H9 (cell line): ENCODE data around the gene LPO. TPM values are rescaled to one million over a fixed set of nuclear protein-coding genes. Genes with fewer than 3 reads are reported as not detected.

Experiments
- DNase-seq: peaks from one replicate; pipeline ENCODE4 v3.0.0-alpha.2; 2017
- H2AFZ ChIP-seq: one replicate; pipeline ENCODE4 v1.6.1; 2013; ENCODE audit warnings: mild to moderate bottlenecking, low read length, control low read depth, moderate library complexity
- H2AK5ac ChIP-seq: 2 replicates; pipeline ENCODE4 v1.6.1; 2013; ENCODE audit warnings: low read length, control low read depth, mixed read lengths; ENCODE audit not compliant: insufficient read length
- H2BK120ac ChIP-seq: one replicate; pipeline ENCODE4 v1.6.1; 2013; ENCODE audit warnings: low read depth, mild to moderate bottlenecking, low read length, control low read depth, inconsistent platforms; ENCODE audit not compliant: poor library complexity, severe bottlenecking
- H2BK12ac ChIP-seq: 2 replicates; pipeline ENCODE4 v1.6.1; 2013; ENCODE audit warnings: low read length, control low read depth, mixed read lengths, low read depth; ENCODE audit not compliant: insufficient read length
- H2BK15ac ChIP-seq: 2 replicates; pipeline ENCODE4 v1.6.1; 2013; ENCODE audit warnings: low read depth, low read length, control low read depth
- H2BK20ac ChIP-seq: one replicate; pipeline ENCODE4 v1.6.1; 2013; ENCODE audit warnings: low read depth, mild to moderate bottlenecking, low read length, control low read depth, inconsistent platforms; ENCODE audit not compliant: poor library complexity, severe bottlenecking
- H2BK5ac ChIP-seq: 2 replicates; pipeline ENCODE4 v1.6.1; 2013; ENCODE audit warnings: low read length, control low read depth, mixed read lengths; ENCODE audit not compliant: insufficient read length
- H3K14ac ChIP-seq: 2 replicates; pipeline ENCODE4 v1.6.1; 2013; ENCODE audit warnings: low read length, control low read depth; ENCODE audit not compliant: insufficient read depth
- H3K18ac ChIP-seq: 2 replicates; pipeline ENCODE4 v1.6.1; 2013; ENCODE audit warnings: low read depth, mild to moderate bottlenecking, mixed read lengths, low read length, control low read depth; ENCODE audit not compliant: insufficient read length
- H3K23ac ChIP-seq: 2 replicates; pipeline ENCODE4 v1.6.1; 2013; ENCODE audit warnings: low read length, control low read depth, mixed read lengths, low read depth; ENCODE audit not compliant: insufficient read length
- H3K23me2 ChIP-seq: 2 replicates; pipeline ENCODE4 v1.6.1; 2013; ENCODE audit warnings: low read depth, mild to moderate bottlenecking, mixed read lengths, low read length, control low read depth; ENCODE audit not compliant: insufficient read length, poor library complexity, severe bottlenecking
- H3K27ac ChIP-seq: 2 replicates; pipeline ENCODE4 v1.5.1; 2013; ENCODE audit warnings: low read length, control low read depth, mixed read lengths, low read depth; ENCODE audit not compliant: insufficient read length
- H3K27me3 ChIP-seq: 2 replicates; pipeline ENCODE4 v1.6.1; 2013; ENCODE audit warnings: low read length, control low read depth, inconsistent platforms; ENCODE audit not compliant: insufficient read depth
- H3K4ac ChIP-seq: 2 replicates; pipeline ENCODE4 v1.6.1; 2013; ENCODE audit warnings: low read depth, mild to moderate bottlenecking, control low read depth, inconsistent platforms, low read length, moderate library complexity
- H3K4me1 ChIP-seq: 2 replicates; pipeline ENCODE4 v1.6.1; 2013; ENCODE audit warnings: low read length, control low read depth, inconsistent platforms; ENCODE audit not compliant: insufficient read depth
- H3K4me2 ChIP-seq: 2 replicates; pipeline ENCODE4 v1.6.1; 2013; ENCODE audit warnings: low read length, control low read depth, mixed read lengths; ENCODE audit not compliant: insufficient read length, insufficient read depth
- H3K56ac ChIP-seq: 2 replicates; pipeline ENCODE4 v1.6.1; 2013; ENCODE audit warnings: low read depth, mild to moderate bottlenecking, mixed read lengths, low read length, control low read depth; ENCODE audit not compliant: insufficient read length
- H3K79me1 ChIP-seq: 2 replicates; pipeline ENCODE4 v1.6.1; 2013; ENCODE audit warnings: low read depth, mild to moderate bottlenecking, moderate library complexity, low read length, control low read depth, inconsistent platforms; ENCODE audit not compliant: insufficient read depth, poor library complexity, severe bottlenecking
- H3K79me2 ChIP-seq: 2 replicates; pipeline ENCODE4 v1.6.1; 2013; ENCODE audit warnings: low read length, control low read depth, inconsistent platforms; ENCODE audit not compliant: insufficient read depth
- H3K9ac ChIP-seq: 2 replicates; pipeline ENCODE4 v1.6.1; 2013; ENCODE audit warnings: low read length, control low read depth, mixed read lengths; ENCODE audit not compliant: insufficient read length; ENCODE audit errors: extremely low read depth
- H3K9me3 ChIP-seq: one replicate; pipeline ENCODE4 v1.6.1; 2013; ENCODE audit warnings: low read depth, low read length, inconsistent platforms; ENCODE audit not compliant: control insufficient read depth
- H3T11ph ChIP-seq: one replicate; pipeline ENCODE4 v1.6.1; 2013; ENCODE audit warnings: mild to moderate bottlenecking, low read length, control low read depth, inconsistent platforms
- H4K20me1 ChIP-seq: one replicate; pipeline ENCODE4 v1.6.1; 2013; ENCODE audit not compliant: control insufficient read depth, insufficient read length, insufficient read depth
- H4K5ac ChIP-seq: 2 replicates; pipeline ENCODE4 v1.6.1; 2013; ENCODE audit warnings: low read depth, mild to moderate bottlenecking, mixed read lengths, low read length, control low read depth; ENCODE audit not compliant: insufficient read length
- H4K8ac ChIP-seq: replicated peaks from 2 replicates; pipeline ENCODE4 v1.6.1; 2013; ENCODE audit warnings: low read length, control low read depth, mixed read lengths, low read depth; ENCODE audit not compliant: insufficient read length
- H4K91ac ChIP-seq: 2 replicates; pipeline ENCODE4 v1.6.1; 2013; ENCODE audit warnings: low read depth, mild to moderate bottlenecking, moderate library complexity, mixed read lengths, low read length, control low read depth; ENCODE audit not compliant: insufficient read length
- H3K27ac Mint-ChIP-seq, 3 experiments: 2 replicates in 2 of 3; 3 replicates in 1 of 3; pipeline ENCODE4 v1.8.0; 2020 to 2021; ENCODE audit warnings: mixed read lengths in 3 of 3, mild to moderate bottlenecking in 1 of 3, moderate library complexity in 1 of 3
- H3K27me3 Mint-ChIP-seq: 2 replicates; pipeline ENCODE4 v1.8.0; 2021; ENCODE audit warnings: low read depth, mild to moderate bottlenecking, moderate library complexity, mixed read lengths
- H3K36me3 Mint-ChIP-seq, 3 experiments: 2 replicates in 2 of 3; 3 replicates in 1 of 3; pipeline ENCODE4 v1.8.0; 2020 to 2021; ENCODE audit warnings: low read depth in 3 of 3, mixed read lengths in 3 of 3; ENCODE audit not compliant: insufficient read depth in 1 of 3
- H3K4me1 Mint-ChIP-seq, 2 experiments: 2 replicates each; pipeline ENCODE4 v1.8.0; 2020; ENCODE audit warnings: mixed read lengths in 2 of 2
- H3K4me3 Mint-ChIP-seq, 2 experiments: 2 replicates in 1 of 2; 3 replicates in 1 of 2; pipeline ENCODE4 v1.8.0; 2020 to 2021; ENCODE audit warnings: mild to moderate bottlenecking in 2 of 2, mixed read lengths in 2 of 2, moderate library complexity in 1 of 2
- H3K9me3 Mint-ChIP-seq, 2 experiments: 2 replicates in 1 of 2; 3 replicates in 1 of 2; pipeline ENCODE4 v1.8.0; 2020; ENCODE audit warnings: mild to moderate bottlenecking in 2 of 2, mixed read lengths in 2 of 2, moderate library complexity in 1 of 2
- WGBS: extraction: QIAGEN DNeasy Blood & Tissue Kit; methylation state at CpG from one replicate; pipeline ENCODE4 v1.1.7; 2013; ENCODE audit warnings: missing lambda C conversion rate, low lambda C conversion rate, mixed read lengths; ENCODE audit not compliant: insufficient read length; ENCODE audit errors: extremely low coverage; 5-methylcytosine and 5-hydroxymethylcytosine counted together
- total RNA-seq: library from RNA; stranded (reverse); gene quantifications from 2 replicates; pipeline ENCODE4 v1.2.1, GENCODE V29; 2021
- TF ChIP-seq, protein P1 (sequence below): fragments of 200-600 bp; sonication (generic); conservative IDR thresholded peaks from 3 replicates; pipeline ENCODE4 v1.8.0; 2021; ENCODE audit warnings: antibody characterized with exemption, mild to moderate bottlenecking

LPO gene
- total RNA-seq, 1 experiment from 2014 or later: 0.17 TPM

- no CpG with 5 or more reads among the region's 5 CpGs for WGBS
- Mint-ChIP-seq H3K36me3 (no peaks in the 10 kb centered on the region), H3K27ac (no peak overlapping the region), H3K9me3 (no peaks in the 10 kb centered on the region), H3K27me3 (peaks cover 3% of the 10 kb centered on the region; the same call in 1 of the 2 replicates), H3K4me3 (no peak overlapping the region), H3K4me1 (peaks cover 0 to 5% of the 10 kb centered on the region in 2 experiments; a peak in 1 of 4 replicates)
- no peak overlapping the region for H3K4me2 ChIP-seq
- no peaks in the 10 kb centered on the region for H3K79me1 ChIP-seq
- H3K9ac ChIP-seq: no peak overlapping the region
- H3K14ac ChIP-seq: no peak overlapping the region
- H3T11ph ChIP-seq: no peak overlapping the region
- no peak overlapping the region for H3K4ac ChIP-seq
- H2BK15ac ChIP-seq: no peak overlapping the region
- no peak overlapping the region for H2AFZ ChIP-seq
- H4K5ac ChIP-seq: no peak overlapping the region
- TF ChIP-seq, protein P1, sequence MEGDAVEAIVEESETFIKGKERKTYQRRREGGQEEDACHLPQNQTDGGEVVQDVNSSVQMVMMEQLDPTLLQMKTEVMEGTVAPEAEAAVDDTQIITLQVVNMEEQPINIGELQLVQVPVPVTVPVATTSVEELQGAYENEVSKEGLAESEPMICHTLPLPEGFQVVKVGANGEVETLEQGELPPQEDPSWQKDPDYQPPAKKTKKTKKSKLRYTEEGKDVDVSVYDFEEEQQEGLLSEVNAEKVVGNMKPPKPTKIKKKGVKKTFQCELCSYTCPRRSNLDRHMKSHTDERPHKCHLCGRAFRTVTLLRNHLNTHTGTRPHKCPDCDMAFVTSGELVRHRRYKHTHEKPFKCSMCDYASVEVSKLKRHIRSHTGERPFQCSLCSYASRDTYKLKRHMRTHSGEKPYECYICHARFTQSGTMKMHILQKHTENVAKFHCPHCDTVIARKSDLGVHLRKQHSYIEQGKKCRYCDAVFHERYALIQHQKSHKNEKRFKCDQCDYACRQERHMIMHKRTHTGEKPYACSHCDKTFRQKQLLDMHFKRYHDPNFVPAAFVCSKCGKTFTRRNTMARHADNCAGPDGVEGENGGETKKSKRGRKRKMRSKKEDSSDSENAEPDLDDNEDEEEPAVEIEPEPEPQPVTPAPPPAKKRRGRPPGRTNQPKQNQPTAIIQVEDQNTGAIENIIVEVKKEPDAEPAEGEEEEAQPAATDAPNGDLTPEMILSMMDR: no peak
- no peak overlapping the region for H2AK5ac ChIP-seq
- no peaks in the 10 kb centered on the region for H3K23me2 ChIP-seq
- no peak overlapping the region for H2BK120ac ChIP-seq
- H3K56ac ChIP-seq: no peak overlapping the region
- H3K79me2 ChIP-seq: no peaks in the 10 kb centered on the region
- no peaks in the 10 kb centered on the region for H4K20me1 ChIP-seq
- no peak for DNase-seq
- no peak overlapping the region for H4K8ac ChIP-seq
- H3K18ac ChIP-seq: no peak overlapping the region
- no peak overlapping the region for H3K27ac ChIP-seq
- no peaks in the 10 kb centered on the region for H3K27me3 ChIP-seq
- H3K9me3 ChIP-seq: no peaks in the 10 kb centered on the region
- no peak overlapping the region for H3K23ac ChIP-seq
- H2BK20ac ChIP-seq: no peak overlapping the region
- no peak overlapping the region for H4K91ac ChIP-seq
- H3K4me1 ChIP-seq: no peaks in the 10 kb centered on the region
- no peak overlapping the region for H2BK12ac ChIP-seq
- H2BK5ac ChIP-seq: no peak overlapping the region
Measured at GRCh38 chr17:58291246-58291645, 52.9 kb downstream of the LPO start.
